SK-N-SH (cell line): ENCODE measurements around the gene GALNT5. TPM values are rescaled to one million over a fixed set of nuclear protein-coding genes. Genes with fewer than 3 reads are reported as not detected.

ENCODE experiments used
- CTCF ChIA-PET: fragments of 300-600, 350-600 bp; formaldehyde crosslinking; extraction: SDS; loops from one replicate; lab custom pipeline; 2021; lab: Yijun Ruan, JAX
- POLR2A ChIA-PET: fragments of 350-600 bp; sonication (Branson Sonifier 250); formaldehyde crosslinking; extraction: SDS; loops from one replicate; lab custom pipeline; 2020; ENCODE audit warnings: antibody characterized with exemption, inconsistent platforms; lab: Yijun Ruan, JAX
- DNase-seq: peaks from one replicate; pipeline ENCODE4 v3.0.0; 2012
- H2AFZ ChIP-seq: fragments of 200-600 bp; sonication (generic); 2 replicates; pipeline ENCODE4 v1.8.1; 2016; ENCODE audit warnings: antibody characterized with exemption, mild to moderate bottlenecking, low read depth
- H3F3A ChIP-seq: fragments of 200-600 bp; sonication (generic); replicated peaks from 2 replicates; pipeline ENCODE3; 2016; ENCODE audit warnings: antibody characterized with exemption, mild to moderate bottlenecking; ENCODE audit not compliant: insufficient read depth
- H3K27ac ChIP-seq, 2 experiments: fragments of 200-500 bp in 1 of 2; fragments of 200-600 bp in 1 of 2; sonication (Bioruptor generic) in 1 of 2; sonication (generic), shearing (Covaris generic) in 1 of 2; 2 replicates each; pipeline versions ENCODE4 v1.5.1 to v1.6.1; 2014 to 2016; ENCODE audit warnings: low read depth in 2 of 2, inconsistent platforms in 1 of 2, low read length in 1 of 2, mild to moderate bottlenecking in 1 of 2, mixed read lengths in 1 of 2
- H3K27me3 ChIP-seq: fragments of 200-600 bp; sonication (generic), shearing (Covaris generic); 2 replicates; pipeline ENCODE4 v1.6.1; 2016; ENCODE audit warnings: mixed run types; ENCODE audit not compliant: insufficient read depth
- H3K36me3 ChIP-seq, 2 experiments: fragments of 200-500 bp in 1 of 2; fragments of 200-600 bp in 1 of 2; sonication (Bioruptor generic) in 1 of 2; sonication (generic) in 1 of 2; replicated peaks in 1 of 2; 2 replicates each; pipeline versions ENCODE3 to v1.5.1; 2014 to 2016; ENCODE audit warnings: low read length in 1 of 2, mild to moderate bottlenecking in 1 of 2; ENCODE audit not compliant: insufficient read depth in 2 of 2, control insufficient read depth in 1 of 2
- H3K4me1 ChIP-seq, 2 experiments: fragments of 200-500 bp in 1 of 2; fragments of 200-600 bp in 1 of 2; sonication (Bioruptor generic) in 1 of 2; sonication (generic), shearing (Covaris generic) in 1 of 2; 2 replicates each; pipeline versions ENCODE4 v1.5.1 to v1.6.1; 2014 to 2016; ENCODE audit warnings: low read depth in 1 of 2, low read length in 1 of 2, mixed run types in 1 of 2; ENCODE audit not compliant: insufficient read depth in 2 of 2, control insufficient read depth in 1 of 2
- H3K4me2 ChIP-seq: fragments of 200-600 bp; sonication (generic), shearing (Covaris generic); 2 replicates; pipeline ENCODE4 v1.6.1; 2017; ENCODE audit warnings: mixed run types
- H3K4me3 ChIP-seq, 2 experiments: fragments of 200-500 bp in 1 of 2; fragments of 200-600 bp in 1 of 2; sonication (Bioruptor generic) in 1 of 2; sonication (generic), shearing (Covaris generic) in 1 of 2; 2 replicates each; pipeline versions ENCODE4 v1.5.1 to v1.8.1; 2014 to 2016; ENCODE audit warnings: low read depth in 2 of 2, inconsistent platforms in 1 of 2, low read length in 1 of 2, mild to moderate bottlenecking in 1 of 2, mixed read lengths in 1 of 2, moderate library complexity in 1 of 2
- H3K79me2 ChIP-seq: fragments of 200-600 bp; sonication (generic); 2 replicates; pipeline ENCODE4 v1.8.1; 2017; ENCODE audit warnings: mild to moderate bottlenecking; ENCODE audit not compliant: insufficient read depth
- H3K9ac ChIP-seq: fragments of 200-600 bp; sonication (generic); 2 replicates; pipeline ENCODE4 v1.6.1; 2017; ENCODE audit warnings: mixed run types
- H3K9me2 ChIP-seq: fragments of 200-600 bp; sonication (generic); 2 replicates; pipeline ENCODE4 v1.6.1; 2017; ENCODE audit warnings: mixed run types
- H3K9me3 ChIP-seq: fragments of 200-600 bp; sonication (generic); 2 replicates; pipeline ENCODE4 v1.6.1; 2017; ENCODE audit warnings: mixed run types, mild to moderate bottlenecking, moderate library complexity
- H4K20me1 ChIP-seq: fragments of 200-600 bp; sonication (generic); 2 replicates; pipeline ENCODE4 v1.6.1; 2017; ENCODE audit warnings: mild to moderate bottlenecking, mixed run types; ENCODE audit not compliant: insufficient read depth
- ELF1 ChIP-seq: IDR thresholded peaks from 2 replicates; pipeline ENCODE4 v1.4.0; 2012
- EP300 ChIP-seq, 2 experiments: IDR thresholded peaks; 2 replicates each; pipeline versions ENCODE4 v1.4.0 to v1.6.1; 2012; ENCODE audit warnings: borderline replicate concordance in 1 of 2, low read depth in 1 of 2, low read length in 1 of 2
- FOXM1 ChIP-seq: IDR thresholded peaks from 2 replicates; pipeline ENCODE4 v1.4.0; 2012; ENCODE audit warnings: low read depth, mild to moderate bottlenecking
- IRF3 ChIP-seq: fragments of 150-350 bp; IDR thresholded peaks from 2 replicates; pipeline ENCODE4 v1.6.1; 2016; ENCODE audit warnings: mild to moderate bottlenecking, low read depth, low read length
- MAX ChIP-seq: IDR thresholded peaks from 2 replicates; pipeline ENCODE4 v1.4.0; 2012; ENCODE audit warnings: low read depth
- MXI1 ChIP-seq: IDR thresholded peaks from 2 replicates; pipeline ENCODE4 v1.6.1; 2012; ENCODE audit warnings: mild to moderate bottlenecking, low read depth, low read length, improper control_type of control experiment
- NFIC ChIP-seq: IDR thresholded peaks from 2 replicates; pipeline ENCODE4 v1.4.0; 2012; ENCODE audit warnings: borderline replicate concordance
- PBX3 ChIP-seq: IDR thresholded peaks from 2 replicates; pipeline ENCODE4; 2012
- REST ChIP-seq: IDR thresholded peaks from 2 replicates; pipeline ENCODE4 v1.6.1; 2012; ENCODE audit warnings: mild to moderate bottlenecking, low read depth, low read length, moderate library complexity
- RXRA ChIP-seq: IDR thresholded peaks from 2 replicates; pipeline ENCODE4 v1.4.0; 2012; ENCODE audit warnings: low read depth, mild to moderate bottlenecking, borderline replicate concordance
- TCF12 ChIP-seq: IDR thresholded peaks from 2 replicates; pipeline ENCODE4 v1.4.0; 2012
- USF1 ChIP-seq: IDR thresholded peaks from 2 replicates; pipeline ENCODE4 v1.4.0; 2012; ENCODE audit warnings: low read depth, borderline replicate concordance
- WGBS: methylation state at CpG from one replicate; pipeline ENCODE4 v1.1.6; 2017; ENCODE audit warnings: low lambda C conversion rate; 5-methylcytosine and 5-hydroxymethylcytosine counted together
- polyA plus RNA-seq, 3 experiments: library from polyadenylated mRNA; depleted of rRNA; stranded (reverse); fragments of >200 nt; gene quantifications; 2 replicates each; pipeline ENCODE4 v1.2.3, GENCODE V29; 2012

Gene GALNT5
- polyA plus RNA-seq, 1 of the 3 experiments (the other 2 are of a cell fraction): 10.4 TPM

GRCh38 chr2:157296490-157296889 lies 39.0 kb downstream of the GALNT5 start (continued):
- no peak for TF ChIP-seq EP300 (IDR thresholded peaks at IDR 0.05; ENCODE audit: borderline replicate concordance in 1 of 2, low read depth in 1 of 2, low read length in 1 of 2)
- TF ChIP-seq USF1: no peak
- no peak for TF ChIP-seq MXI1
- TF ChIP-seq RXRA: no peak
- no peak for TF ChIP-seq NFIC
- no peak for TF ChIP-seq MAX

- Histone ChIP-seq H3K79me2 (no peaks in the 10 kb centered on the region), H4K20me1 (no peaks in the 10 kb centered on the region), H3K4me1 (no peaks in the 10 kb centered on the region), H3K27ac (no peak overlapping the region), H3K4me2 (no peak overlapping the region), H3K9me2 (no peaks in the 10 kb centered on the region), H3K4me3 (no peak overlapping the region), H3F3A (no peaks in the 10 kb centered on the region), H3K36me3 (peaks cover 0 to 3% of the 10 kb centered on the region in 2 experiments), H3K9me3 (no peaks in the 10 kb centered on the region), H3K27me3 (no peaks in the 10 kb centered on the region), H2AFZ (no peak overlapping the region), H3K9ac (no peak overlapping the region)
- WGBS: 37% methylated on average over 4 of the region's 4 CpGs
- no peak for DNase-seq
- ChIA-PET POLR2A (no interaction called here), CTCF (interaction anchor here (2.1 kb wide), 1 partner anchor 39 kb away, joined by 6 read pairs; no protein-coding TSS in a partner anchor)
- TF ChIP-seq IRF3: no peak
Observed at GRCh38 chr2:157296958-157297357, 39.5 kb downstream of the GALNT5 start.

- no peaks in the 10 kb centered on the region for H3K27me3 ChIP-seq
- TF ChIP-seq REST (no peak), TCF12 (no peak), ELF1 (no peak), PBX3 (no peak), FOXM1 (no peak)
- TF ChIP-seq, all 33 proteins: peak for 0
Observed at GRCh38 chr2:157301307-157301706, 43.8 kb downstream of the GALNT5 start.

More at GRCh38 chr2:157301307-157301706, 43.8 kb downstream of the GALNT5 start:
- Histone ChIP-seq H3K27ac (no peak overlapping the region), H3K4me3 (no peak overlapping the region), H3K4me1 (0 out of 4 replicates have a peak, but pooled peaks cover 0 to 3% of the 10 kb centered on the region in 2 experiments), H3K79me2 (no peaks in the 10 kb centered on the region), H3K4me2 (no peak overlapping the region), H2AFZ (no peak overlapping the region), H3K9me3 (no peaks in the 10 kb centered on the region), H3K36me3 (no peaks in the 10 kb centered on the region), H4K20me1 (no peaks in the 10 kb centered on the region), H3K9me2 (no peaks in the 10 kb centered on the region), H3F3A (no peaks in the 10 kb centered on the region), H3K9ac (no peak overlapping the region)
- DNase-seq: no peak
- ChIA-PET CTCF (interaction anchor here (0.9 to 11.6 kb wide), 10 partner anchors 8 to 1973 kb away, joined by 3 to 123 read pairs (median 10); partner anchors contain the start of gene ERMN), POLR2A (no interaction called here)
- WGBS: 57% methylated on average over 2 of the region's 2 CpGs
